OCI-M2 (cell line): ENCODE measurements around the gene MPO.

ENCODE experiments used
- DNase-seq: peaks from one replicate; lab custom pipeline; 2025; ENCODE audit not compliant: unreplicated experiment; lab: John Stamatoyannopoulos, UW

Gene MPO, protein sequence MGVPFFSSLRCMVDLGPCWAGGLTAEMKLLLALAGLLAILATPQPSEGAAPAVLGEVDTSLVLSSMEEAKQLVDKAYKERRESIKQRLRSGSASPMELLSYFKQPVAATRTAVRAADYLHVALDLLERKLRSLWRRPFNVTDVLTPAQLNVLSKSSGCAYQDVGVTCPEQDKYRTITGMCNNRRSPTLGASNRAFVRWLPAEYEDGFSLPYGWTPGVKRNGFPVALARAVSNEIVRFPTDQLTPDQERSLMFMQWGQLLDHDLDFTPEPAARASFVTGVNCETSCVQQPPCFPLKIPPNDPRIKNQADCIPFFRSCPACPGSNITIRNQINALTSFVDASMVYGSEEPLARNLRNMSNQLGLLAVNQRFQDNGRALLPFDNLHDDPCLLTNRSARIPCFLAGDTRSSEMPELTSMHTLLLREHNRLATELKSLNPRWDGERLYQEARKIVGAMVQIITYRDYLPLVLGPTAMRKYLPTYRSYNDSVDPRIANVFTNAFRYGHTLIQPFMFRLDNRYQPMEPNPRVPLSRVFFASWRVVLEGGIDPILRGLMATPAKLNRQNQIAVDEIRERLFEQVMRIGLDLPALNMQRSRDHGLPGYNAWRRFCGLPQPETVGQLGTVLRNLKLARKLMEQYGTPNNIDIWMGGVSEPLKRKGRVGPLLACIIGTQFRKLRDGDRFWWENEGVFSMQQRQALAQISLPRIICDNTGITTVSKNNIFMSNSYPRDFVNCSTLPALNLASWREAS

DNA sequence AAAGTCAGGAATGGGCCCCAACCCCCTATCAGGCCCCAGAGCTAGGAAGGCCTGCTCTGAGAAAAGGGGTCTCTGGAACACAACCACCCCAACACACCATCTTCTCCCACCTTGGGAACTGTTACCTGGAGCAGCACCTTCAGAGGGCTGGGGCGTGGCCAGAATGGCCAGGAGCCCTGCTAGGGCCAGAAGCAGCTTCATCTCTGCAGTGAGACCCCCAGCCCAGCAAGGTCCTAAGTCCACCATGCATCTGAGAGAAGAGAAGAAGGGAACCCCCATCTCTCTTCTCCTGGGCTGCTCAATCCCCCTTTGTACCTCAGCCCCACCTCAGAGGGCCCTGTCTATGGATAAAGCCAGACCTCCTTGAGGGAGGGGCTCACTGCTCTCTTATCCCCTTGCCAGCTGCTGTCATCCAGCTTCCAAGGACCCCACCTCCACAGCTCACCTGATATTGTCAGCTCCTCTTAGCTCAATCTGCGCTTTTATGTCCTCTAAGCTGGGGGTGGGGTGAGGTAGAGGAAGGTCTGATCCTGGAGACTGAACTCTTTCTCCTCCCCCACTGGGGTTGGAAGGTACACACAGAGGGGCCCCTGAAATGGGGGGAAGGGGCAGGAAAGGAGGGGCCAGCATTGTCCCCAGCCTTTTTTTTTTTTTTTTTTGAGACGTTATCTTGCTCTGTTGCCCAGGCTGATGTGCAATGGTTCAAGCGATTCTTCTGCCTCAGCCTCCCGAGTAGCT, at the start of gene MPO:
MPO (minus strand) TSS at position 456 of the 738 bp plus-strand sequence; CDS start at position 279, 177 bp downstream.
- DNase-seq, result no peak

DNA sequence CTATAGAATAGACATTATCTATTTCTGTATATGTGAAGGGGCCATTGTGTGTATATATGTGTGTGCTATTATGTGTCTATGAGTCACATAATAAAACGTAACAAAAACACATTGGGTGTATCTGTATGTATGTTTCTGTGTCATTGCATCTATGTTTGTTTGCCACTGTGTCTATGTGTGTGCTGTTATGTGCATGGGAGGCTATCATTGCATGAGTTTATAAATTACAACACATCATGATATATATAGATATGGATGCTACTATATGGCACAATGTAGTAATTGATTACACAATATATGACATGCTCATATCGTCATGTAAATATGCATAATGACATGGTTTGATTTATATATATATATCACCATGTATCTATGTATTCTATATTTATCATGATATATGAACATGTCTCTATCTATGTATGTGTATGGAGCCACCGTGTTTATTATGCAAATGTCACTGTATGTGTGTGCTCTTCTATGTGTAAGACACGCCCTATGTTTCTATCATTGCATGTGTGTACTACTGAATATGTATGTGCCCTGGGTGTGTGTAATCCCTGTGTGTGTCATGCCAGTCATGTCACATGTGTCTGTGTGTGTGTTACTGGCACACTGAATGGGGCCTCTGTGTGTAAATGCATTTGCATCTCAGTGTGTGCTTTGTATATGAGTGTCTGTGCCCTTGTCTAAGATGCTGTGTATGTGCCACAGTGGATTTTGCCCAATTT, 49.2 kb upstream of the MPO start:
- DNase-seq, result no peak

DNA sequence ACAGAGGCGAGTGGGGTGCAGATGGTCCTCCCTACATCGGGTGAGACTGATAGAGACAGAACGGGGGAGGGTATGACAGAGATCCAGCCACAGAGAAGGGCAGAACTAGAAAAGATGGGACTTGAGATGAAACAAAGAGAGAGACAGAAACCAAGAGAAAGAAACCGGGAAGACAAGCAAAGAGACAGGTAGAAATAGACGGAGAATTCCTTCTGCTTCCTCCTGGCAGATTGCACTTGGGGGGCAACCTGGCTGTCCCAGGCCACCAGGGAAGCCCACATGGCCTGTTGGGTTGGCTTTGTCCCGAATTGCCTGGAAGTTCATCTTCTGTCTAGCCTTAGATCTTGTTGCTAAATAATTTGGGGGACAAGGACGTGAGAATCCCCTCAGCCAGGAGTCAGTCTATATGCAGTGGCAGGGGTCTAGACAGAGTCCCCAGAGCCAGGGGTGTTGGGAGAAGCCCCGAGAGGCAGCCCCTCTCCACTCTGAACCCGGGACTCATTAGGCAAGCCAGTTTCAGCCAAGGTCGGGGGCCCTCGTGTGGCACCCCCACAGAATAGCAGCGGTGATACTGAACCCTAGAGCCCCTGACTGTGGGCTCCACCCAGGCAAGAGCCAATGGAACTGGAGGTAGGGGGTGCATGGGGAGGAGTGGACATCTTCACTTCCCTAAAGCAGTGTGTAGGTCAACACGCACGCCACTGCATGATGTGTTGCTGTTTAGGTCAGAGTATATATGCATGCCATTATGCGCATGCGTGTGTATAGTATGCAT, 48.5 kb upstream of the MPO start:
- peak; percentile 97 for DNase-seq

DNA sequence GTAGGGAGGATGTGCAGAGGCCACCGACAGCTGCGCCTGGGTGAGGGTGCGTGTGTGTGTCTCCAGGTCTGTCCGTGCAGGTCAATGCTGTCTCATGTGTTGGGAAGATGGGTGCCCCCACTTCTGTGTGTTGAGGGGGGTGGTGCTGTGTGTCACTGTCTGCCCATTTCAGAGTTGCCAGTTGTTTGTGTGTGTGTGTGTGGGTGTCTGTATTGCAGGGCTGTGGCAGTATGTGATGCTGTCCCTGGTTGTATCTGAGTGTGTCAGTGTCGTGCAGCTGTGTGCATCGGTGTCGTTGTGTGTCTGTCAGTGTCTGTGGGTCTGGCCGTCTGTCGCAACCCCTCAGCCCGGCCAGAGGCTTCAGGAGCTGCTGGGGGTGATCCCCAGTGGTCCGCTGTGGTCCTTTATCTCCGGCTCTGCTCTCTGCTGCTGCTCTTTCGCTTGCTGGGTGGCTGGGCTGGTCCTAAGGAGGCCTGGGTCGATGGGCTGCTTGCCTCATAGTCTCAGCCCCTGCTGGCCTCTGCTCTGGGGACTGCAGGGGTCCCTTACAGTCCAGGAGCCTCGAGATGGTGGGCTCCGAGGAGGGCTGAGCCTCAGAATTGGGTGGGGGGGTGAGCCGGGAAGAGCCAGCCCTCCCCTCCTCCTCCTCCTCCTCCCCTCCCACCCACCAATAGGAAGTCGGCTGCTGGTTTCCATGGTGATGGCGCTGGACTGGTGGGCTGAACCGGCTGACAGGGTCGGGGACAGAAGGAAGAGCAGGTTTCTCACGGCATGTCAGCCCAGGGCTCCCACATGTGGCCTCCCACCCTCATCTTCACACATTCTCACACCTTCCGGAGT, 47.7 kb upstream of the MPO start, which contains the start of gene TSPOAP1:
TSPOAP1 (minus strand) TSS at position 601 of the 840 bp plus-strand sequence. CDS start 875 bp downstream, outside the sequence.
- no peak for DNase-seq

DNA sequence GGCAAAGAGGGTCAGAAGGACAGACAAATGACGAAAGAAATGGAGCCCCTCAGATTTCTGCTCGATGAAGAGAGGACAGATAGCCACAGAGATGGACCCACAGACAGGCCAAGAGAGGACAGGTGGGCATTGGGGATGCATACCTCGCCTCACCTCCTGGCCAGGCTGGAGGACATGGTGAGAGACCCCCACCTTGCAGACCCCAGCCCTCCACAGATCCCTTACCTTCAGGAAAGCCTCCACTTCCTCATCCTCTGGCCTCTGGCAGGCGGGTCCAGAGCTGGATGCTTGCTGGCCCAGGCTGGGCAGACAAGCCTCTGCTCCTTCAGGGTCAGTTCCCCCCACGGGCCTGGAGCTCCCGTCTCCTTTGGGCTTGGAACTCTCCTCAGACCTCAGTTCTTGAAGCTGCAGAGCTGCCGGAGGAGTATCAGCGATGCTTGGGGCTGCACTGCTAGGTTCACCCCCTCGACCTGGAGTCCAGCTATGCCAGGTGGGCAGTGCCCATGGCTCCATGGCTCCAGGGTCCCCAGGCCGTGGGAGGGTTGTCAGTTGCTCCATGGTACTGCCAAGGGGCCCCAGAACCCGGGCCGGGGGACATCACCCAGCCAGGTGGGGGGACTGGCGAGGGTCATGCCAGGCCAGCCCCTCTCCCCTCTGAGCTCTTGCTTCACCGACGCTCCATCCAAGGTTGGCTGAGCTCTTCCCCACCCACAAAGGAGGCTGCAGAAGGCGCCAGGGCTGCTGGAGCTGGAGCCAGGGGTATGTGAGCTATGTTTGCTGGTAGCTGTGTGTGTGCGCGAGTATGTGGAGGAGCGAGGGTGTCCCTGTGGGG, 46.8 kb upstream of the MPO start:
- DNase-seq, result no peak

DNA sequence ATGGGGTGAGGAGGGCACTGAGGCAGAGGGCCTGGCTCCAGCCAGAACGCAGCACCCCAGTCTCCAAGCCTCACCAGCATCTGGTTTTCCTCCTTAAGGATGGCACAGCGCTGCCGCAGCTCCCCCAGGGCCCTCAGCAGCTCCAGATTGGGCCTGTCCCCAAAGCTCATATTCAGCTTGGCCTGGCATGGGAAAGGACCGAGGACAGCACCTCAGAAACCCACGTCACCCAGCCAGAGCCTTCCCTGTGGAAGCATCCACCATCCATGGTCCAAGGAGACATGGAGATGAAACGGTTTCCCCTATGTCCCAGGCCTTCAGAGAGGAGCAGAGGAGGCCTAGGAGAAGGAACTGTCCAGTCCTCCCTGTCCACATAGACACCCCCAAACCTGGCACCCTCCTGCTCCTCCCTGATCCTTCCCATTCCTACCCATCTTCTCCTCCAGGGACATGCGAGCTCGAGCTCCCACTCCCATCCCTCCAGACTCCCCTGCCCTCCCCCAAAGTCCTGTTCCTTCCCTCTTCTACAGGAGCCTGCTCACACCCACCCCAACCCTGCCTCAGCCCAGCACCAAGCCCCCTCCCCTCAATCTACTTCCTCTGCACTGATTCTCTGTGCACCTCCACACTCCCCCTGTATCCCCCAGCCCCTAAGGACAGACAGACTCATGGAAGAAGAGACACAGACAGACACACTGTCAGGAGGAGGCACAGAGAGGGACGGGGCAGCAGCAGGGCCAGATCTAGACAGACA, 46.1 kb upstream of the MPO start:
- no peak for DNase-seq

DNA sequence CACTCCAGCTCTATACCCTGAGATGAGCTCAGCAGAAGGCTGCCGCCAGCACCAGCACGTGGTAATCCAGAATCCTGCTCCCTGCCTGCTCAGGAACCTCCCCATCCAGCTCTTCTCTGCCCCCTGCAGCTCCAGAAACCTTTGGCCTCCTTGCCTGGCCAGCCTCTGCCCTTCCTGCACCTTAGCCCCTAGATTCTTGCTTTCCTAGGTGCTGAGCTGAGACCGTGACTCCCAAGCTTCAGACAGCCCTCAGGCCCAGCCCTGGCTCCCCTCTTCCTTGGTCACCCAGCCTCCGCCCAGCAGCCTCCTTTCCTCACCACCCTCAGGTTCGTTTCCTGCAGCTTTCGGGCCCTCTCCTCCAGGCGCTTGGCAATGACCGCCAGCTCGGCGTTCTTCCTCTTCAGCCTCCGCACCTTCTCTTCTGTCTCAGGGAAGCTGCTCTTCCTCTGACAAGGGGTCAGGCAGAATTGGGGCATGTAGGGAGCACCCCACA, 45.3 kb upstream of the MPO start:
- DNase-seq, result no peak

DNA sequence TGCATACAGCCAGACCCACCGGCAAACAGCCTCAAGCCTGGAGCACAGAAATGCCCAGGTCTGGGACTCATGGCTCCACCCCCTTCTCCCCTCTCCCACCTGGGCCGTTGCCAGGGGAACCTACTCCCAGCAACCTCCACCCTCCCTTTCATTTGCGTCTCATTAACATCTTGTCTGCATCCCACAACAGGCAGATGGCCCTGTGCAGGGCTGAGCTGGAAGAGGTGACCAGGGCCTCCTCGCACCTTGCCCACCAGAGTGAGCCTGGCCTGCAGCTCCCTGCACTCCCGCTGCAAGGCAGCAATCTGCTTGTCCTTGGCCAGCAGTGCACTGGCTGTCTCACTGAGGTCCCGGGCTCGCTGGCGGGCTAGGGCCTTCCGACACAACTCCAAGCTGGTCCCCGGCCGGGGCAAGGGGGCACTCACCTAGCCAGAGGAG, 44.6 kb upstream of the MPO start:
- no peak for DNase-seq

DNA sequence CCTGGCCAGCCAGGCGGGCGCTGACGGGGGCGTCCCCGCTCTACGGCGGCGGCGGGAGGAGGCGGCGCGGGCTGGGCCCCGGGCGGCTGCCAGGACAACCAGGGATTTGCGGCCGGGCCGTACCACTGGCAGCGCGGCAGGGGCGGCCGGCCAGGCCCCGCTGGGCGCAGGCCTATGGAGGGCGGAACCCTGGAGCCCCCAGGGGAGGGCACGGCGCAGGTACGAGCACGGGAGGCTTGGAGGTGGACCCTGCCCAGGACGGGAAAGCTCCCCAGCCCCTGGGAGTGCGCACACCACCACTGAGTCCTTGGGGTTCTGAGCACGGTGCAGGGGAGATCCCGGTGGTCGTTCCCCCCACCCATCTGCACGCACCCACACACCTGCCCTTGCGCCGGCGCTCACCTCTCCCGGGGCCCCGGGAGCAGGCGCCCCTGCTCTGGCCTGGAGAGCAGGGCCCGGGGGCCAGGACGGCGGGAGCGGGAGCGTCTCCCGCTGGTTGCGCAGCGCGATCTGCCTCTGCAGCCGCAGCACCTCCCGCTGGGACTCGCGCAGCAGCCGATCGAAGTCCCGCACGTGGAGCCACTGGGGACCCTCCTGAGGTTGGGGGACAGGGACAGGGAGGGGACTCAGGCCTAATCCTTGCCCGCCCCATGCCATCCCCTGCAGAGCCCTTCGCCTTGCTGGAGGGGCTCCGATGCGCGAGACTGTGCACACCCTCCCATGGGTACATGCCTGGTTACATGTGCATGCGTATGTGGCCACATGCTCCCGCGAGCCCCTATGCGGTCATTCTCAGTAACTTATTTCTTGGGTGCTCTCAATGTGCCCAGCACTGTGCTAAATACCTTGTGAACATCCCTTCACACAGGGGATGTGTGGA, 43.9 kb upstream of the MPO start:
- no peak for DNase-seq

DNA sequence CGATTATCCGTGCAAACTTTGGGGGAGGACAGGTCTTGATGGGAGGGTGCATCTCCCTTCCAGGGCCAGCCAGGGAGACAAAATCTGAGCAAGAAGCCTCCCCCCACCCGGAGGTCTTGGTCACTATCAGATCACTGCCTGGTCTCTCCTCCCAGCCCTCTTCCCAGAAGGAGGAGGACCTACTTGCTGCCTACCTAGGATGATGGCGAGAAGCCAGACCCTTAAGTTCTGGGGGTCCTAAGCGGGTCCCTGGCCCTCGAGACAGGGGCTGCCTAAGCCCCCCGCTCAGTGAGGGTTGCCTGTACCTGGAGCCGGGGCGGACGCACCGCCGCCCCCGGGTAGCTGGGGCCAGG, 43.3 kb upstream of the MPO start:
- no peak for DNase-seq

DNA sequence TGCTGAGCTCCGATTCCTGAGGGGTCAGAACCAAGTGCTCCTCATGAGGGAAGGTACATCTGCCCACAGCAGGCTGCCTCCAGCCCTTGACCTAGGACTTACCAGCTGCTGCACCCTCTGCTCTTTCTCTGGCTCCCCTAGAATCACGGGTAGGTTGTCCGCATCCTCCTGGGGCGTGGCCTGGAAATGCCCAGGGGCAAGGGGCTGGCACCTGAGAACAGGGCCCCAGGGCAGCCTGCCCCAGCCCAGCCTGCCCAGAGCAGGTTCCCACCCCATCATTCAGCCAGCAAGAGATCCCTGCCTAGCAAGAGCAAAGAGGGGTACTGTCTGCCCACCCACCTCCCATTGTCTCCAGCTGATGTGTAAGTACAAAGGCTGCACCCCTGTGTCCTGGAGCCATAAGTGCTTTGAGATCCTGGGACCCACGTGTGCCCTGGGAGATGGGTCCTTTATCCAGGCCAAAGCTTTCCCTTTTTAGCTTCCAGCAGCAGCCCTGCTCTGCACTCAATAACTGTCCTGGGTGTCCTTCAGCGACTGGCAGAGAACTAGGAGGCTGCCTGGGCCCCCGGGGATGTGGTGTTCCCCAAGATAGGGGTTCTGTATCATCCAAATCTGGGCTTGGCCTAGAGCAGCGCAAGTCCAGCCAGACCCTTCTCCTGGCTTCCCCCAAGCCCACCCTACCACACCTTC, 42.8 kb upstream of the MPO start:
- DNase-seq, result no peak

DNA sequence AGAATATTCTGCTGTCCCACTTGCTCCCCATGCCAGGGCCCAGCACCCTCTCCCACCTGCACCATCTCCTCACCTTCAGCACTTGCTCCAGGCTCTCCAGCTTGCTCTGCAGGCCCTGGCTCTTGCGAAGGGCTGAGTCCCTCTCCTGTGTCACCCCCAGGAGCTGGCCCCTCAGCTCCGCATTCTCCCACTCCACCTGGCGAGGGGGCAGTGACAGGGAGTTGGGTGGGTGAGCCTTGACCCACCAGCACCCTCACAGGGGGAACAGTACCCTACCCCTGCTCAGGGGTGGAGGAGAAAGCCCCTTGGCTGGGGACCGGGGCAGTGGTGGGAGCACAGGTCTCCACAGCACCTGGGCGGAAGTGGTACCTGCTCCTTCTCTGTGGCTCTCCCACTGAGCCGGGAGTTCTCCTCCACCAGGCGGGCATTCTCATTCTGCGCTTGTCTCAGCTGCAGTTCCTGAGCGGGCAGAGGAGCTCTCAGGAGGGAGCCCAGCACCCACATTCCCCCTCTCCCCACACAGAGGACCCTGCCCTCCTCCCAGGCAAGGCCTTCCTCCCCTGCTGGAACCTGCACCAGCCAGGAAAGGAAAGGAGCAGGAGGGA, 41.9 kb upstream of the MPO start:
- DNase-seq, result no peak

DNA sequence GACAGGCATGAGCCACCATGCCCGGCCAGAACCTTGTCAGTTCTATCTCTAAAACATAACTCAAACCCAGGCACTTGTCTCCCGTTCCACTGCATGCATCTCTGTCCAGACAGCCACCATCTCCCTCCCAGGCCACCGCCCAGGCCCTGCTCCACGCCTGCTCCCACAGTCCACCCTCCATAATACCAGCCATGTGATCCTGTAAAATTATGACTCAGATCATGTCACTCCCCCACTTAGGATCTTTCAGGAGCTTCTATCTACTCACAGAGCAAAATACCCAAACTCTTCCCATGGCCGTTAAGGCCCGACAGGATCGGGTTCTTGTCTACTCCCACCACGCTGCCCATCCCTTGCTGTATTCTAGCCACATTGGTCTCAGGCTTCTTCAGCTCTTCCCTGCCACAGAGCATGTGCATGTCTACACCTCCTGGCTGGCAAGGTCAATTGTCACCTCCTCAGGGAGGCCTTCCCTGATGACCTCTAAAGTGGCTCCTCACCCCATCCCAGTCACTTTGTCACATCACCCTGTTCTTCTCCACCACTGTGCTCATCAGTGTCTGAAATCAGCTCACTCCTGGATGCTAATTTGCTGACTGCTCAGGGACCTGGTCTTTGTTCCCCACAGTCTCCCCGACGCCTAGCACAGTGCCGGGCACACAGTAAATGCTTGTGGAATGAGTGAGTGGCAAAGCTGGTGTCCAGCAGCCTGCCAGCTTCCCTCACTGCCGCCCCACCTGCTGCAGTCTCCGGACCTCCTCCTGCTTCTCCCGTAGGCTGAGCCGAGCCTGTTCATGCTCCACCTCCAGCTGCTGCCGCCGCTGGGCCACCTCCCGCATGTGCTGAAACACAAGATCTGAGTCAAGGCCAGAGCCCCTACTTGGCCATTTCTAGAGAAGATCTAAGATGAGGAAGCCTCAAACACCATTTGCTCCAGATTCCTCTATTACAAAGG, 41.1 kb upstream of the MPO start:
- DNase-seq, result no peak

DNA sequence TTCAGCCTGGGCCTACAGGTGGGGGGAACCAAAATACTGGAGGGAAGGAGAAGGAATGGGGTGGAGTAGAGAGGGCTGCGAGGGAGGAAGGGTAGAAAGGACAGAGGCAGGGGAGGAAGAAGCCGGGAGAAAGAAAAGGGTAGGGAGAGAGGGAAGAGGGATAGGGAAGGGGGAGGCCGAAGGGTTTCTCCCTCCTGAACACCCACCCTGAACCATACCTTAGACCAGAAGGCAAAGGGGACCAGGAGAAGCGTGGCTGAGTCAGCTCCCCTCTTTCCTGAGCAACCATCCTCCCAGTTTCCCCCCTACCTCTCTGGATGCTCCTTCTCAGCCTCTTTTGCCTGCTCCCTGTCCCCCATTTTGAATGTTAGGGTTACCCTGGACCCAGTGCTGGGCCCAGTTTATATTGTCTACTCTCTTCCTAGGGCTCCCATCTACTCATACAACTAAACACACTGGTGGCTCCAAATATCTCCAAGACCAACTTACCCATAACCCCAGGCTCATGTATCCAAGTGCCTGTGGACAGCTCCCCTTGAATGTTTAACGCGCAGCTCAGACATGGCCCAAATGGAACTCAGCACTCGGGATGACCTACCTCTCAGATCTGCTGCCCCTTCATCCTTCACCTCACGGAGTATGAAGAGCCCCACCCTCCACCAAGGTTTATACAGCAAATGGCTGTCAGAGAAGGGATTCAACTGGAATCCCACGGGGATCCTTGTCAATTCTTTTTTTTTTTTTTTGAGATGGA, 40.0 kb upstream of the MPO start:
- DNase-seq, result no peak
